GM21423 (cell line): ENCODE measurements around the gene C7.

ENCODE experiments used
- ATAC-seq: cut with Tn5 transposase; IDR thresholded peaks from one replicate; pipeline ENCODE4 v1.9.1; 2021; ENCODE audit warnings: mild to moderate bottlenecking, moderate library complexity; ENCODE audit not compliant: unreplicated experiment

The C7 gene

DNA sequence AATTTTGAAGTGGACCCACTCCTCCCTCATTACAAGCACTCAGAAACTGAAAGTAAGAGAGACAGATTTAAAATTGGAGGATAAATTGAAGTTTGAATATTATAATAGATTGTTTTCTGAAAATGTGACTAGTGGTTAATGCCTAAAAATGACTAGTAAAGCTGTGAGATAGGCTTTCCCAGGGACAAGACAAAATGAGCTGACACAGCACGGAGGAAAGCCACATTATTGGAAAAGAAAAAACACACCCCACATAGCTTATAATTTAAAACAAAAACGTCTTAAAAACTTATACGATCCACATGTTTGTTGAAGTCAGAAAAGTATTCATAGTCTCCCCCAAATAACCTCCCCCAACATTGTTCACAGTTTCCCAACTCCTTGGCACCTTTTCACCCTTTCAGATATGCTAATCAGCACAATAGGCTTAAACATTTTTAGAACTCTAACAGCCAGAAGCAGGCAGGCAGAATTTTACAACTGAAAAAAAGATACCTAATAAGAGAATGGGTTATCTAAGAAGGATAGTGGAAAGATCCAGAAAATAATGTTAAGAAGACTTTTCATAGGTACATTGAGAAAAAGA lies 6.1 kb downstream of the C7 start:
- ATAC-seq, result no peak

DNA sequence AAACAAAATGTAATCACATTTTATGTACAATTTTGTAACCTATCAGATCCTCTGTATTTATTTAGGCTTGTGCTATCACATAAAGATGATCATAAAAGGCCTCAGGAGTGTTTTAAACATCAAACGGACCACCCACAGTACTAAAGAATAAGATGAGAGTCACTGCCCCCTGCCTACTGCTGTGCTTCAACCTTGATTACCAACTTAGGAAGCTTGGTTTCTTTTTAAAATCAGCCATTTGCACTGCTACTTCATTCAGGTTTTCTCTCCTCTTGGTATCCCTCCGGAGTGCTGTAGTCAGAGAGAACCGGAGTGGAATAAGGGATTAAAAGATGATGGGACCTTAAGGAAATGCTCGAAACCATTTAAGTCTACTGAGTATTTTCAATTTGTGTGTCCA lies 6.9 kb downstream of the C7 start:
- ATAC-seq, result no peak

DNA sequence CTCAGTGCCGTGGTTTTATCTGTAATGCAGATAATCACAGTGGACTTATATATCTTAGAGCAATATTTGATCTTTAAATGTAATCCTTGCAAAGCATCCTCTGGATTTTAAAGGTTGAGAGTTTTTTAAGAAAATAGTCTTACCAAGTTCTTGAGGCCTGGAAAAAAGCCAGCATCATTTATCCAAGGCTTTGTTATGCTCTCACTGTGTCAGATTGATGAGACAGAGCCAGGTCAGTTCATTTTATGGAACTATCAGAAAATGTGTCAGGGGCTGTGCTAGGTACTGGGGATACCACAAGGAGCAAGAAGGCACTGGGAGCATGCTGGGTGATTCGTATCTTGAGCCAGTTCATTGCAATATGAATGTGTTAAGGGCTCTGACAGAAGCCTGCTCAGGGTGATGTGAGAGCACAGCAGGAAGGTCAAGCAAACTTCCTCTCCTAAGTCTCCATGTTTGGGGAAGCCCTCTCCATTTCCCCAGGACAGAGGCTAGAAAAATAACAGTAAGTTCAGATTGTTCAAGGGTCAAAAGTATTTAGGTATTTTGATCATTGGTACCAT lies 19.7 kb downstream of the C7 start:
- ATAC-seq, result no peak

DNA sequence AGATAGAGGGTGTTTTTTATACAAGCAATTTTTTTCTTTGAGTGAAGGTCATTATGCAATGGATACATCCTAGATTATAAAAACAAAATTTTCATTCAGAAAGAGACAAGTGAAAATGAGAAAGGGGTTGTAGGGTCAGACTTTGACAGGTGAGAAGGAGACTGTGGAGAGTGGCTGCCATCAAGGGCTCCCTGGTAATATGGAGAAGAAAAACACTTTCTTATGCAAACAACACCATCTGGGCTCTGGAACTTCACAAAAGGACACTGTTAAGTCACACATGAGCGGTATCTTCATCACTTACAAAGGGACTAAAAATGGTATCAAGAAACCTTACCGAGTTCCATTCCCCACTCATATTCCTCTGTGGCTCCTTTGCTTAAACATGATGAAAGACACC lies 23.5 kb downstream of the C7 start:
- ATAC-seq, result no peak

DNA sequence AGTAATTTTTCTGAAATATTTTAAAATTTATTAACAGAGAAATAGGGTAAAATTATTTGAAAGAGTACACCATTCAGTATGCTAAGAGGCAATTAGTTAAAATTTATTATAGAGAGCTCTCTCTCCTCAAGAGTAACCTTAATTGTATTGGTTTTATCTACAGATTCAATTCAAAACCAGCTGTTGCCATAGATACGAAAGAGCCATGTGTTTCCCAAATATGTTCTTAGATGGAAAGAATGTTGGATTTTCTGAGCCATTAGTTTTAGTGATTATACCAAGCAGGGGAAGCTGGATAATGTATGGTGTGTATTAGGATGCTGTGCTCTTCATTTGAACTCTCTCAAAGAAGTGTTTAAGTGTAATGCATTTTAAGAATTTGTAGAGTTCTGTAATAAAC lies 27.8 kb downstream of the C7 start:
- no peak for ATAC-seq

DNA sequence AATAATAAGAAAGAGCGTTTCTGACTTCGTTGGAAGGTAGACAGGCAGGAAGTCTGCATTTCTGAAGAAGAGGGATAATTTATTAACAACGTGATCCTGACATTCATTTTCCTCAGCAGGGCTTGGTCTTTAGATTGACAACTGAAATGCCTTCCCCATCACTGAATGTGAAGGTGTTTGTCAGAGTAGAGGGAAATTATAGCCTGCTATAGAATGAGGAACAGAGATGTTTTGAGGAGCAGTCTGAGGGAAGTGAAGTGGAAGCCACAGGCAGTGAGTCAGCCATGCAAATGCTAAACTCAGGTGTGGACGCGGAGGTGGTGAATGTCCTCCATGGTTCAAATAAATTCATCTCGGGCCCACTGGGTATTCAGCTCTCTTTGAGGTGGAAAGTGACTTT lies 30.5 kb downstream of the C7 start:
- ATAC-seq, result no peak

DNA sequence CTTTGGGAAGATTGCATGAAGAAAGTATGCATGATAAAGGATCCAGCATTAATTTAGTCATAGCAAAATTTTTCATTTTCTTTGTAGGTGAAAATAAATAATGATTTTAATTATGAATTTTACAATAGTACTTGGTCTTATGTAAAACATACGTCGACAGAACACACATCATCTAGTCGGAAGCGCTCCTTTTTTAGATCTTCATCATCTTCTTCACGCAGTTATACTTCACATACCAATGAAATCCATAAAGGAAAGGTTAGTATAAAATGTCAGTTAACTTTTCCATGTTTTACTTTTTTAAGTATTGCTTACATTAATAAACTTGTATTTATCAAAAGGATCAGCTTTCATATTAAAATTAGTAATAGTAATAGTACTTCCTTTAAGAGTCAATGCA lies 35.8 kb downstream of the C7 start:
- no peak for ATAC-seq

DNA sequence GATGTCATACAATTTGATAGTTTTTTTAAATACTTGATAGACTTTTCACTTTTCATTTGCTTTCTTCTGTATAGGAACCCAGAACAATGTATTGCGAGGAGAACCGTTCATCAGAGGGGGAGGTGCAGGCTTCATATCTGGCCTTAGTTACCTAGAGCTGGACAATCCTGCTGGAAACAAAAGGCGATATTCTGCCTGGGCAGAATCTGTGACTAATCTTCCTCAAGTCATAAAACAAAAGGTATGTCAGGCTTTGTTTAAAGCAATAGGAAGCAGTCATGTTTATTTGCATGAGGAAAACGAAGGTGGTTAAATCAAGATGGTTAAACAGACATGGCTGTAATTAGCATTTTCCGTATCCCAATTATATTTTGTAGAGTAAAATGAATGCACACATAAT lies 46.0 kb downstream of the C7 start:
- no peak for ATAC-seq

DNA sequence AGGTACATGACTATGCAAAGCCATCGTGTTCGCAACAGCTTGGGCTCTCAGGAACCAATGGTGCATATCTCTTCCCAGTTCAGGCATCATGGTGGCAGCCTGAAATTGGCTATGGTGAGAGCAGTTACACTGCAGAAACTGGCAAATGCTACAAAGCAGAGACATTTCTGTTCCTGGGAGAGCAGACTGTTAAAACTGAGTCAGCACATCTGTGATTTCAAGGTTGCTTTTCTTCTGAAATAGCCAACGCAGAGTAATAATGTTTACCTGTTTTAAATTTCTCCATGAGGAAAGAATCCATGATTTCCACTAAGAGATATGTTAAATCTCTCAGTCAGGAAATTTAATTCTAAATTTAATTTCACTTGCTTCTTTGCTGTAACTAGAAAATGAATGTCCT lies 47.8 kb downstream of the C7 start:
- ATAC-seq, result no peak

DNA sequence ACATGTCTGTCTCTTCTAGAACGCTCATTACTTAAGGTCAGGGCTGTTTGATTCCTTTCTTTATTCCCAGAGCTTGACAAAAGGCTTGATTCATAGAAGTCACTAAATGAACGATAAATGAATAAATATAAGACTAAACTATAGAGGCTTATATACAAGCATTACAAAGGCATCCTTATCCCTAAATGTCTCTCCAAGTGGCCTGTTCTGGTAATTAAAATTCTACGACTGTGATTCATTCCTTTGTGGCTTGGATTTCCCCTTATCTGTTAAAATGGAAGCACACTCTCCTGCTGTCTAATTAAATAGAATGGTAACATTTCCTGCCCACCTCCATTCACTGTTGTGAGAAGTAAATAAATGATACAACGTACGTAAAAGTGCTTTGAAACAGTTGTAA lies 49.5 kb downstream of the C7 start:
- no peak for ATAC-seq

DNA sequence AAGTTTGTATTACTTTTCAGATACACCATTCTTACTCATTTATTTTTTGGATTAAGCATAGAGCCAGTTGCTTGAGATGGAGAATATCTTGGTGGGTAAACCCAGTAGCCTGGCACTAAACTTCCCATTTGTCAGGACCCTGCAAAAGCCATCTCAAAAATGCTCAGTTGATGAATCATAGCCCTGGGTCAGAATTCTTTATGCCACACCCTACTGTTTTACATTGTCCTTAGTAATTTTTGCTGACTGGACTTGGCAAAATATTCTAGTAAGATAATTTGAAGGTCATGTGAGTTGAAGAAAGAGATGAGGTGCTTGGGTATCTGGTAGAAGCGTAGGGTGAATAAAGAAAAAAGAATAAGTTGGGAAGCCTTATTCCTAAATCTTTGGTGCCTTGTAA lies 50.7 kb downstream of the C7 start:
- ATAC-seq, result no peak

DNA sequence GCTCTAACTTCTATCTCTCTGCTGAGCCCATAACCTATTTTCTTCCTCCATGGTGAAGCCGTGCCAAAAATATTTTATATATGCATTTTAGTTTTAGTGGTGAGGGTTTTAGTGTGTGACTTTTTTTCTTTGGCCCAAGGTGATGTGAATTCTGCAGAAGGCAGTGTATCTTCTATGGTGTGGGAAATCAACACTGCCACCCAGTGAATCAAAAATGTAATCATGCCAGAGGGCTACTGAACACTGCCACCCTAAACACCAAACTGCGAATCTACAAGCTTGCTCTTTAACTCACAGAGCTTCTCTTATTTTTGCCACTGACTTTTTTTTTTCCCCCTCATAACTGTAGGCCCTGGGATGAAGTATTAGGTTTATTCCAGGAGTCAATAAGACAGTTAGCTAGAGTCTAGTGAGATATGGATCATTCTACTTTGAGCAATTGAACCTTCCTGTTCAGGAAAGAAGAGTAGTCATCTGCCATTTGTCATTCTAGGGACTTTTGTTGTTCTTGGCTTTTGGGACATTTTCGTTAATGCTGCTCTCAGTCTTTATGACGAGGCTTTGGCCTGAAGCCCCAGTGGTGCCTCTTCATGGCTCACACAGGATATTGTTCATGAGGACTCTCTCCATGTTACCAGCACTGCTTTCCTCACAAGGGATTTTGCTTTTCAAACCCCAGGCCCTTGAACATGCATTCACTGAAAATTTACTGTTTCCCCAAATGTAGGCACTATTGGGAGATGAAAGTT lies 53.1 kb downstream of the C7 start:
- no peak for ATAC-seq

DNA sequence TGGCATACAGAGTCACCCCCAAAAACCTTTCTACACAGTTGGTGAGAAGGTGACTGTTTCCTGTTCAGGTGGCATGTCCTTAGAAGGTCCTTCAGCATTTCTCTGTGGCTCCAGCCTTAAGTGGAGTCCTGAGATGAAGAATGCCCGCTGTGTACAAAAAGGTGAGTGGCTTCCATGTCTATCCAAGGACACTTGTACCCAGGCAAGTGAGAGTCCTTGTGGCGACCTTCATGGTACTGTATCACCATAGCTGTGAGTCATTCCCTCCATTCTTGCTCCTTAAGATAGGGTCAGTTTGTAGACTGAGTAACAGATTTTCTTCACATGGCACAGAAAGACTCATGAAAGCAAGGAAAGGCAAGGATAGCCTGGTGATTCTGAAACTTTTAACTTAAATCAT lies 63.1 kb downstream of the C7 start:
- no peak for ATAC-seq

DNA sequence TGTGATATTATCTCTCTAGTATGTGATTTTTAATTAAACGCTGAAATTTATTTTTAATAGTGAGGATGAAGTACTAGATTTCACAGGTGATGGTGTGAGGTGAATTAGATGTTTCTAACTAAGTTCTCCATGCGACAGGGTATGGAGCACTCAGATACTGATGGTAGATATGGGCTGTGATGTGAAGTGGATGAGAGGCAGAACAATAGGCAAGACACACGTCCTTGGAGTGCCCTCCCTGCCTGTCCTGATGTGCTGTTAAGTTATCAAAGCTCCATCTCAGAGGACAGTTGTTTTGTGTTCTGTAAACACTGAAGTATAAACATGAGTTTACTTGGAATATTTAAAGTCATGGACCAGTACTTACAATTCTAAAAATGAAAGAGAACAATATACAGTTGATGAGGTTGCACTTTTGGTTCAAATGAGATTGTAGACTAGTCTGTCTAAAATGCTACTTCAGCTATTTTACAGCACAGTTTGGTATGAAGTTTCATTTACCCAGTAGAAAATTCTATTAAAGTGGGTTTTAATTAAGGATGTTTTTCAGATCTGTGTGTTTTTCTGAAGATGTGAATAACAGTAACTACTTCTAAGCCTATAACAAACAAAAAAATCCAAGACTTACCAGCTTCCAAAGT lies 64.2 kb downstream of the C7 start:
- no peak for ATAC-seq

DNA sequence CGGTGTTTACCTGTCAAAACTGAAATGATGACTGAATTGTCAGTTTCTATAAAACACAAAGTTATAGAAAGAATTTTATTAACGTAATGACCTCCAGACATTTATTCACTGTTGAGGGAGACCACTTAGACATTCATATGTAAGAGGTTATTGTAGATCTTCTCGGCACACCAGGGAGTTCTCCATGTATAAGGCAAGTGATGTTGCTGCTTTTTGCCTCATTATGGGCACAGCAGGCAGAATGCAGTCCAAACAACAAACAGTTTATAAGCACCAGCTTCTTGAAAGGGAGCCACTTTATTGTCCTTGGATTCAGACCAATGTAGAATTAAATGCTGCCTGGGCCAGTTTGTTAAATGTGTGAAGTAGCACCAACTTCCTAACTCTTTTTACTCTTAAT lies 66.7 kb downstream of the C7 start:
- ATAC-seq, result no peak

DNA sequence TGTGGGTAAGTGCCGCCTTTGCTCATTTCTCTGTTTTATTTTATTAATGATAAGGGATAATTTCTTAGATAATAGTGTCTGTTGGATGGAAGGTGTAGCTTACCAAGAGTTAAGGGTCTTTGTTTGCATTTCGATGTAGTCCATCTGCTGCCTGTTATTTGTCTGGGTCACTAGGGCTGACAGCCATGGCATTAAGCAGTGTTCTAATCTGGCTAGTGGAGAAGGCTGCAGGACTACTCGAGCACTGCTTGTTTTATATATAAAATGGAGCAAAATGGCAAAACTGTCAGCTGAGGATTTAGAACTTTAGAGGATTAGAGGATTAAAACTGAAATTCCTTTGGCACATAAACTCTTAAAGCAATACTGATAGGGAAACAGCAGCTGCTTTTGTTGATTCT lies 67.5 kb downstream of the C7 start:
- ATAC-seq, result no peak

DNA sequence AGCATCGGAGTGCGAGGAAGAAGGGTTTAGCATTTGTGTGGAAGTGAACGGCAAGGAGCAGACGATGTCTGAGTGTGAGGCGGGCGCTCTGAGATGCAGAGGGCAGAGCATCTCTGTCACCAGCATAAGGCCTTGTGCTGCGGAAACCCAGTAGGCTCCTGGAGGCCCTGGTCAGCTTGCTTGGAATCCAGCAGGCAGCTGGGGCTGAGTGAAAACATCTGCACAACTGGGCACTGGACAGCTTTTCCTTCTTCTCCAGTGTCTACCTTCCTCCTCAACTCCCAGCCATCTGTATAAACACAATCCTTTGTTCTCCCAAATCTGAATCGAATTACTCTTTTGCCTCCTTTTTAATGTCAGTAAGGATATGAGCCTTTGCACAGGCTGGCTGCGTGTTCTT lies 72.1 kb downstream of the C7 start:
- ATAC-seq, result no peak

DNA sequence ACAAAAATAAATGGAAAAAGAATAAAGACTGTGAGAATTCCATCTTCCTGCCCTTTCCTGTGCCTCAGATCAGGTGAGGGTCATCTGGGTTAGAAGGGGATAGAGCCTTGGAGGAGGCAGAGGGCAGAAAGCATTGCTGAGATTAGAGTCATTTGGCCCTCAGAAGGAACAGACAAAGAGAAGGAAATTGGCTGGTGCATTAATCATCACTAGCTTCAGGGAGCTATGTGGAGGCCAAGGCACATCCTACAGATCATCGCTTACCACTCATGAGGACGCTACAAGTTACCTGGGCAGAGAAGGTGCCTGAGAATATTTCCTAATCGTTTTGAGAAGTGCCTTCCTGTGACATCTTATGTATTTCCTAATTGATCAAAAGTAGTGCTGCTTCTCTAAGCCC lies 74.5 kb downstream of the C7 start:
- no peak for ATAC-seq

DNA sequence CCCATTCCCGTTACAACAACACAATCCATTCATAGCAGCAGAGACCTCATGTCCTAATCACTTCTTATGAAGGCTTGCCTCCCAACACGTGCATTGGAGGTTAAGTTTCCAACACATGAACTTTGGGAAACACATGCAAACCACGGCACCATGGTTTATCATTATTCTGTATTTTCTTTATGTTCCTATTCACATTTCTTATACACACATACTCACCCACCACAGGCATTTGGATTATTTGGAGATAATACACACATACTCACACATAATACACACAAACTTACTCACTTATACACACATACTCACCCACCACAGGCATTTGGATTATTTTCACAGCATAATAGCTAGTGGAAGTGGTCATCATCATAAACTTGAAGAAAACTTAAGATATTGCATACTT lies 75.6 kb downstream of the C7 start:
- no peak for ATAC-seq

DNA sequence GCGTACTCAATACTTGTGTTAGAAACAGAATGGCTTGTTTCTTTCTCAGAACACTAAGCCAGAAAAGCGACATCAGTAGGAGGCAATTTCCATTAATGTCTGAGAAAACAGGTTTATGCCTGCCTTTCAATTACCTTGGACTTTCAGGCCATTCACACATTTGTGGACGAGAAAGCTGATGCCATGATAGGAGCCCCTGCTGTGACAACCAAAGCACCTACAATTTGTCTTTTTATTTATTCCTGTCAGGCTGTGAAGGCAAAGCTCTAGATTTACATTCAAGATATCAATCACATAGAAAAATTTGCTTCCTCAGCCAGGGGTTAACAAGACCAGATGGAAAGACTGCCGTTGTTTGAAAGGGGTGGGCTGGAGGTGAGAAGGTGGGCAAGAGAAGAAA lies 76.2 kb downstream of the C7 start:
- no peak for ATAC-seq

DNA sequence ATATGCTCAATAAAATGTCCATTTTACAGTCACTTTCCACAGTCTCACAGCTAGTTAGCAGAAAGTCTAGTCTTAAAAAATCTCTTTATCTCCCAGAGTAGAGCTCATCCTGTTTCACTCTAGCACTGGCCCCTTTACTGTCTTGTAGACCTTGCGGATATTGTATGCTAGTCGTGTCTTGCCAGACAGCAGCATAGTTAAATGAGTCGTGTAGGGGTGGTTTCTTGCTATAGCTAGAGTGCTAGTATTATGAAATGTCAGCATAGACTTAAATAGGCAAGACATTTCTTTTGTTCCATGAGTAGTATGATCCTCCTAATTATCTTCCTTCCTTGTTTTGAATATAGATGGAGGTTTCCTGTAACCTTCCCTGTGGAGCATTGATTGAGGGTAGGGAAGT lies 77.4 kb downstream of the C7 start:
- no peak for ATAC-seq

DNA sequence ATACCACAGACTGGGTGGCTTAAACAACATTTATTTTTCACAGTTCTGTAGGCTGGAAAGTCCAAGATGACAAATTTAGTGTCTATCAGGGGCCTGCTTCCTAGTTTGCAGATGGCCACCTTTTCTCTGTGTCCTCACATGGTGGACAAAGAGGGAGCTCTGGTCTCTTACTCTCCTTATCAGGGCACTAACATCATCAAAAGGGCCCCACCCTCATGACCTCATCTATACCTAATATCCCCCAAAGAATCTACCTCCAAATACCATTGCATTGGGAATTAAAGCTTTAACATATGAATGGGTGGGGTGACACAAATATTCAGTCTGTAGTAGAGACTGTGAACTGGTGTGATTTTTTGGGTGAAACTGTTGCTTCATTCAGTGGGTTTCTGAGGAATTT lies 78.1 kb downstream of the C7 start:
- no peak for ATAC-seq
